NT2/D1 (cell line): ENCODE measurements around the gene ATIC.

ENCODE experiments used
- SUZ12 ChIP-seq: IDR thresholded peaks from 2 replicates; pipeline ENCODE4 v1.6.1; 2011; ENCODE audit not compliant: insufficient read length, insufficient read depth; ENCODE audit errors: extremely low read depth
- YY1 ChIP-seq: IDR thresholded peaks from 2 replicates; pipeline ENCODE4 v1.6.1; 2011; ENCODE audit not compliant: insufficient read length, insufficient read depth
- ZNF274 ChIP-seq: IDR thresholded peaks from 2 replicates; pipeline ENCODE4 v1.6.1; 2011; ENCODE audit warnings: mild to moderate bottlenecking, low read depth, low read length

GRCh38 chr2:215275824-215276223, 36.0 kb upstream of the ATIC start:
- TF ChIP-seq YY1, result no peak
- TF ChIP-seq SUZ12, result no peak
- no peak for TF ChIP-seq ZNF274
